Keratinocyte (primary cell): Measurements from ENCODE around the gene FRMD4B. TPM values are rescaled to one million over a fixed set of nuclear protein-coding genes. Genes with fewer than 3 reads are reported as not detected.

Experiments
- DNase-seq: peaks from one replicate; pipeline ENCODE4 v3.0.0-alpha.2; 2011; ENCODE audit warnings: low read depth, missing footprints, low spot score
- FAIRE-seq: peaks from 2 replicates; lab custom pipeline; 2011; peaks lifted over from hg19 to GRCh38; lab: Jason Lieb, UNC
- H2AFZ ChIP-seq: 2 replicates; pipeline ENCODE4 v1.6.0; 2012; ENCODE audit warnings: low read length, control low read depth, inconsistent platforms; ENCODE audit not compliant: control insufficient read depth
- H3K27ac ChIP-seq: 2 replicates; pipeline ENCODE4 v1.5.1; 2011; ENCODE audit warnings: low read length; ENCODE audit not compliant: control insufficient read depth, insufficient read depth
- H3K27me3 ChIP-seq: 3 replicates; pipeline ENCODE4 v1.6.0; 2011; ENCODE audit warnings: low read length; ENCODE audit not compliant: control insufficient read depth, insufficient read depth; ENCODE audit errors: extremely low read depth
- H3K36me3 ChIP-seq, 2 experiments: 2 replicates in 1 of 2; 3 replicates in 1 of 2; pipeline ENCODE4 v1.5.1; 2011; ENCODE audit warnings: low read length in 2 of 2, mild to moderate bottlenecking in 1 of 2; ENCODE audit not compliant: control insufficient read depth in 2 of 2, insufficient read depth in 2 of 2; ENCODE audit errors: extremely low read depth in 1 of 2
- H3K4me1 ChIP-seq: 3 replicates; pipeline ENCODE4 v1.5.1; 2011; ENCODE audit warnings: low read length; ENCODE audit not compliant: control insufficient read depth, insufficient read depth; ENCODE audit errors: extremely low read depth
- H3K4me2 ChIP-seq: 3 replicates; pipeline ENCODE4 v1.6.0; 2011; ENCODE audit warnings: low read depth, low read length; ENCODE audit not compliant: control insufficient read depth, insufficient read depth; ENCODE audit errors: extremely low read depth
- H3K4me3 ChIP-seq, 3 experiments: fragments of 200-600 bp in 1 of 3; sonication (generic) in 1 of 3; 2 replicates in 2 of 3; 3 replicates in 1 of 3; pipeline ENCODE4 v1.5.1; 2011 to 2016; ENCODE audit warnings: low read length in 3 of 3, mild to moderate bottlenecking in 3 of 3, control low read depth in 2 of 3, inconsistent platforms in 1 of 3, low read depth in 1 of 3, mixed read lengths in 1 of 3, mixed run types in 1 of 3, moderate library complexity in 1 of 3; ENCODE audit not compliant: control insufficient read depth in 2 of 3, insufficient read depth in 2 of 3; ENCODE audit errors: extremely low read depth in 1 of 3
- H3K79me2 ChIP-seq: 2 replicates; pipeline ENCODE4 v1.6.0; 2012; ENCODE audit warnings: low read length; ENCODE audit not compliant: control insufficient read depth, insufficient read depth
- H3K9ac ChIP-seq: 3 replicates; pipeline ENCODE4 v1.6.0; 2011; ENCODE audit warnings: low read length; ENCODE audit not compliant: control insufficient read depth, insufficient read depth; ENCODE audit errors: extremely low read depth
- H3K9me1 ChIP-seq: 3 replicates; pipeline ENCODE4 v1.6.0; 2011; ENCODE audit warnings: low read length; ENCODE audit not compliant: control insufficient read depth, insufficient read depth; ENCODE audit errors: extremely low read depth
- H3K9me3 ChIP-seq: 2 replicates; pipeline ENCODE4 v1.5.1; 2012; ENCODE audit warnings: low read depth, low read length; ENCODE audit not compliant: control insufficient read depth
- H4K20me1 ChIP-seq: 3 replicates; pipeline ENCODE4 v1.6.0; 2011; ENCODE audit warnings: low read length; ENCODE audit not compliant: control insufficient read depth, insufficient read depth; ENCODE audit errors: extremely low read depth
- CTCF ChIP-seq, 3 experiments: IDR thresholded peaks in 1 of 3; conservative IDR thresholded peaks in 1 of 3; optimal IDR thresholded peaks in 1 of 3; 2 replicates in 2 of 3; 3 replicates in 1 of 3; pipeline versions ENCODE3 to v1.5.1; 2011; ENCODE audit warnings: low read length in 3 of 3, mild to moderate bottlenecking in 3 of 3, moderate library complexity in 2 of 3, control low read depth in 1 of 3, inconsistent platforms in 1 of 3; ENCODE audit not compliant: insufficient read depth in 2 of 3; ENCODE audit errors: extremely low read depth in 1 of 3
- EZH2 ChIP-seq: IDR thresholded peaks from one replicate; pipeline ENCODE4 v1.6.1; 2012; ENCODE audit warnings: inconsistent platforms, mild to moderate bottlenecking, low read length, moderate library complexity
- dilution Hi-C: fragments of 300-500 bp; cut with MboI; formaldehyde crosslinking; loops from one replicate; pipeline ENCODE4 v1.7.0; 2020; ENCODE audit warnings: low sequenced_read_pairs; ENCODE audit not compliant: extremely low pct_ligation_motif_present
- polyA plus RNA-seq, 5 experiments: library from polyadenylated mRNA; depleted of rRNA in 3 of 5; stranded (reverse) in 3 of 5; stranded (forward) in 1 of 5; unstranded in 1 of 5; fragments of >200 nt; gene quantifications; 1 replicate in 1 of 5; 2 replicates in 3 of 5; 3 replicates in 1 of 5; pipeline versions ENCODE4 v1.2.1 to v1.2.3, GENCODE V29; 2011 to 2012; ENCODE audit warnings: missing spikeins in 2 of 5, low read depth in 1 of 5, low replicate concordance in 1 of 5

FRMD4B gene
- polyA plus RNA-seq, 1 donor (not counting 4 experiments of a cell fraction or from before 2014, with no cell fraction given), result 48.3 TPM

GRCh38 chr3:69165744-69166143, 220.1 kb downstream of the FRMD4B start:
- H3K36me3 ChIP-seq, result peaks cover 0 to 9% of the 10 kb centered on the region in 2 experiments
- H3K27ac ChIP-seq, result no peak overlapping the region
- H3K79me2 ChIP-seq, result no peaks in the 10 kb centered on the region
- H3K4me2 ChIP-seq, result no peak overlapping the region
- no peaks in the 10 kb centered on the region for H3K27me3 ChIP-seq
- no peak overlapping the region for H3K4me3 ChIP-seq
- TF ChIP-seq EZH2, result no peak
- H4K20me1 ChIP-seq, result no peaks in the 10 kb centered on the region
- H3K9ac ChIP-seq, result no peak overlapping the region
- no peak overlapping the region for H2AFZ ChIP-seq
- no peaks in the 10 kb centered on the region for H3K4me1 ChIP-seq
- H3K9me1 ChIP-seq, result no peaks in the 10 kb centered on the region
- dilution Hi-C loops, result no loop called here
- FAIRE-seq (no peak), DNase-seq (no peak)
- no peaks in the 10 kb centered on the region for H3K9me3 ChIP-seq

GRCh38 chr3:69164296-69164695, 221.6 kb downstream of the FRMD4B start:
- H3K9me3 ChIP-seq, result no peaks in the 10 kb centered on the region
- no peaks in the 10 kb centered on the region for H3K4me1 ChIP-seq
- no peak overlapping the region for H3K4me2 ChIP-seq
- dilution Hi-C loops, result no loop called here
- FAIRE-seq (no peak), DNase-seq (no peak)
- TF ChIP-seq EZH2, result no peak
- TF ChIP-seq CTCF (optimal IDR thresholded peaks at IDR 0.05 in 1 of 3, IDR thresholded peaks at IDR 0.05 in 1 of 3, conservative IDR thresholded peaks at IDR 0.05 in 1 of 3; ENCODE audit: extremely low read depth in 1 of 3, insufficient read depth in 2 of 3, low read length in 3 of 3), result no peak
- no peak overlapping the region for H3K4me3 ChIP-seq
- no peak overlapping the region for H3K27ac ChIP-seq
- peaks cover 0 to 6% of the 10 kb centered on the region in 2 experiments for H3K36me3 ChIP-seq
- H2AFZ ChIP-seq, result no peak overlapping the region
- H3K79me2 ChIP-seq, result no peaks in the 10 kb centered on the region
- no peaks in the 10 kb centered on the region for H3K27me3 ChIP-seq
- H4K20me1 ChIP-seq, result no peaks in the 10 kb centered on the region
- H3K9me1 ChIP-seq, result no peaks in the 10 kb centered on the region
- H3K9ac ChIP-seq, result no peak overlapping the region

GRCh38 chr3:69162308-69162980, 223.4 kb downstream of the FRMD4B start:
- Histone ChIP-seq H3K27me3 (no peaks in the 10 kb centered on the region), H3K4me2 (no peak overlapping the region), H3K4me3 (no peak overlapping the region), H3K4me1 (no peaks in the 10 kb centered on the region), H3K79me2 (no peaks in the 10 kb centered on the region), H3K9me3 (no peaks in the 10 kb centered on the region), H3K27ac (no peak overlapping the region), H3K36me3 (peaks cover 0 to 5% of the 10 kb centered on the region in 2 experiments), H2AFZ (no peak overlapping the region), H4K20me1 (no peaks in the 10 kb centered on the region), H3K9me1 (no peaks in the 10 kb centered on the region), H3K9ac (no peak overlapping the region)
- no peak for DNase-seq
- dilution Hi-C loops, result no loop called here
- no peak for FAIRE-seq
- TF ChIP-seq CTCF (optimal IDR thresholded peaks at IDR 0.05 in 1 of 3, IDR thresholded peaks at IDR 0.05 in 1 of 3, conservative IDR thresholded peaks at IDR 0.05 in 1 of 3; ENCODE audit: extremely low read depth in 1 of 3, insufficient read depth in 2 of 3, low read length in 3 of 3) (no peak), EZH2 (no peak)
